GM12878 (cell line): ENCODE results near the gene RFTN2. TPM values are rescaled to one million over a fixed set of nuclear protein-coding genes. Genes with fewer than 3 reads are reported as not detected.

Source experiments
- ATAC-seq: fragments of 200-7000 bp; cut with Tn5 transposase; 3 replicates; pipeline ENCODE4 v1.9.1; 2020; ENCODE audit warnings: mild to moderate bottlenecking, moderate library complexity
- BruUV-seq: library from RNA; stranded (reverse); fragments of 400-500 nt; replicated peaks from 2 replicates; lab custom pipeline; 2021; lab: Mats Ljungman, UMichigan
- CTCF ChIA-PET: fragments of 300-600 bp; sonication (Branson Sonifier 250); formaldehyde crosslinking; extraction: SDS; loops from one replicate; lab custom pipeline; 2021; ENCODE audit warnings: inconsistent platforms; lab: Yijun Ruan, JAX
- POLR2A ChIA-PET: fragments of 350-600 bp; formaldehyde crosslinking; extraction: SDS; loops from one replicate; lab custom pipeline; 2021; ENCODE audit warnings: inconsistent platforms; lab: Charles Lee
- RAD21 ChIA-PET: fragments of 300-600 bp; sonication (Branson Sonifier 250); formaldehyde crosslinking; loops from one replicate; lab custom pipeline; 2023; ENCODE audit warnings: antibody characterized with exemption; ENCODE audit not compliant: unreplicated experiment; lab: Charles Lee
- SMC1A ChIA-PET: fragments of 300-600 bp; sonication (Branson Sonifier 250); formaldehyde crosslinking; loops from one replicate; lab custom pipeline; 2023; ENCODE audit not compliant: unreplicated experiment, uncharacterized antibody; lab: Charles Lee
- DNase-seq: peaks from one replicate; pipeline ENCODE4 v3.0.0-alpha.2; 2011; ENCODE audit warnings: low read depth, low spot score
- FAIRE-seq: peaks from 3 replicates; lab custom pipeline; 2011; peaks lifted over from hg19 to GRCh38; lab: Jason Lieb, UNC
- H2AFZ ChIP-seq: 2 replicates; pipeline ENCODE4 v1.6.0; 2011; ENCODE audit warnings: low read depth, low read length, control low read depth; ENCODE audit not compliant: control insufficient read depth
- H3K27ac ChIP-seq: 2 replicates; pipeline ENCODE4 v1.5.1; 2011; ENCODE audit warnings: control low read depth; ENCODE audit not compliant: control insufficient read depth, insufficient read depth
- H3K27me3 ChIP-seq, 2 experiments: replicated peaks in 1 of 2; 2 replicates each; pipeline versions ENCODE4 v1.6.0 to v1.6.1; 2011; ENCODE audit warnings: low read length in 1 of 2; ENCODE audit not compliant: control insufficient read depth in 2 of 2, insufficient read depth in 2 of 2
- H3K36me3 ChIP-seq, 2 experiments: 2 replicates each; pipeline ENCODE4 v1.5.1; 2011; ENCODE audit warnings: low read length in 1 of 2; ENCODE audit not compliant: control insufficient read depth in 2 of 2, insufficient read depth in 2 of 2
- H3K4me1 ChIP-seq: 2 replicates; pipeline ENCODE4 v1.6.1; 2011; ENCODE audit warnings: mild to moderate bottlenecking, low read length, moderate library complexity, mixed read lengths; ENCODE audit not compliant: control insufficient read depth, insufficient read depth
- H3K4me2 ChIP-seq: 2 replicates; pipeline ENCODE4 v1.6.0; 2011; ENCODE audit warnings: control low read depth; ENCODE audit not compliant: control insufficient read depth, insufficient read depth
- H3K4me3 ChIP-seq: fragments of 200-600 bp; sonication (generic); 2 replicates; pipeline ENCODE4 v1.5.1; 2016
- H3K79me2 ChIP-seq: 2 replicates; pipeline ENCODE4 v1.6.0; 2011; ENCODE audit warnings: low read length; ENCODE audit not compliant: control insufficient read depth, insufficient read depth
- H3K9ac ChIP-seq: 2 replicates; pipeline ENCODE4 v1.8.0; 2011; ENCODE audit warnings: low read length, control low read depth, mixed read lengths; ENCODE audit not compliant: control insufficient read depth, insufficient read depth
- H3K9me3 ChIP-seq: replicated peaks from 3 replicates; pipeline ENCODE4 v1.5.1; 2011; ENCODE audit warnings: mild to moderate bottlenecking, low read length; ENCODE audit not compliant: control insufficient read depth, insufficient read depth
- H4K20me1 ChIP-seq: 2 replicates; pipeline ENCODE4 v1.6.0; 2011; ENCODE audit not compliant: control insufficient read depth, insufficient read depth
- ETV6 ChIP-seq, 2 experiments: fragments of 450-650 bp in 1 of 2; IDR thresholded peaks in 1 of 2; conservative IDR thresholded peaks in 1 of 2; 2 replicates each; pipeline ENCODE4 v1.6.1; 2014; ENCODE audit warnings: antibody characterized with exemption in 1 of 2, borderline replicate concordance in 1 of 2, low read depth in 1 of 2, mild to moderate bottlenecking in 1 of 2, moderate library complexity in 1 of 2
- IKZF2 ChIP-seq, 2 experiments: fragments of 450-650 bp; IDR thresholded peaks; 2 replicates each; pipeline ENCODE4 v1.6.1; 2017; ENCODE audit warnings: mild to moderate bottlenecking in 2 of 2, moderate library complexity in 2 of 2
- MXI1 ChIP-seq: fragments of 150-350 bp; IDR thresholded peaks from 2 replicates; pipeline ENCODE4 v1.6.1; 2011; ENCODE audit warnings: low read depth, mild to moderate bottlenecking, inconsistent platforms, low read length, improper control_type of control experiment
- RAD21 ChIP-seq: IDR thresholded peaks from 2 replicates; pipeline ENCODE4 v1.6.1; 2011; ENCODE audit warnings: mild to moderate bottlenecking, low read depth, low read length, moderate library complexity; ENCODE audit not compliant: insufficient read depth
- RB1 ChIP-seq: fragments of 450-650 bp; formaldehyde crosslinking; IDR thresholded peaks from 2 replicates; pipeline ENCODE4 v1.6.1; 2017; ENCODE audit warnings: mild to moderate bottlenecking, borderline replicate concordance
- SMC3 ChIP-seq: IDR thresholded peaks from 2 replicates; pipeline ENCODE4 v1.6.1; 2011; ENCODE audit warnings: low read length, improper control_type of control experiment, borderline replicate concordance
- WGBS: methylation state at CpG from one replicate; pipeline ENCODE4 v1.1.6; 2016; ENCODE audit warnings: low lambda C conversion rate; ENCODE audit not compliant: insufficient replicate concordance, insufficient coverage; ENCODE audit errors: missing lambda C conversion rate; 5-methylcytosine and 5-hydroxymethylcytosine counted together
- in situ Hi-C: fragments of 300-500 bp; cut with MboI; formaldehyde crosslinking; loops from 9 replicates; pipeline ENCODE4 v1.14.3; 2018; ENCODE audit warnings: mixed read lengths
- intact Hi-C: fragments of 100-400 bp; cut with micrococcal nuclease; formaldehyde crosslinking; loops from one replicate; pipeline ENCODE4 v1.14.2; 2022; ENCODE audit not compliant: unreplicated experiment
- polyA plus RNA-seq, 11 experiments: library from polyadenylated mRNA; depleted of rRNA in 4 of 11; unstranded in 6 of 11; stranded (reverse) in 5 of 11; fragments of >200 nt; fragmentation: Nextera tagmentation in 4 of 11; fragmentation: Illumina TruSeq in 1 of 11; extraction: Ambion mirVana in 4 of 11; extraction: Trizol in 1 of 11; gene quantifications; 1 replicate in 1 of 11; 2 replicates in 10 of 11; pipeline versions ENCODE4 v1.2.1 to v1.2.3, GENCODE V29; 2011 to 2016; ENCODE audit warnings: inconsistent platforms in 2 of 11, missing spikeins in 2 of 11, low read depth in 1 of 11
- total RNA-seq, 4 experiments: library from RNA; depleted of rRNA in 3 of 4; stranded (reverse); fragments of >200 nt in 3 of 4; fragmentation: Illumina TruSeq in 1 of 4; extraction: Trizol in 1 of 4; gene quantifications; 2 replicates each; pipeline versions ENCODE4 v1.2.1 to v1.2.3, GENCODE V29; 2013 to 2021
- TF ChIP-seq, protein P1 (sequence below), 3 experiments: IDR thresholded peaks in 2 of 3; conservative IDR thresholded peaks in 1 of 3; 2 replicates each; pipeline ENCODE4 v1.5.1; 2011; ENCODE audit warnings: low read depth in 3 of 3, low read length in 3 of 3, mild to moderate bottlenecking in 3 of 3, control low read depth in 2 of 3, moderate library complexity in 2 of 3, inconsistent platforms in 1 of 3, mixed read lengths in 1 of 3; ENCODE audit not compliant: control insufficient read depth in 2 of 3, insufficient read depth in 1 of 3; ENCODE audit errors: extremely low read depth in 1 of 3
- TF ChIP-seq, protein P2 (sequence below): fragments of 450-650 bp; IDR thresholded peaks from 2 replicates; pipeline ENCODE4 v1.6.1; 2017; ENCODE audit warnings: mild to moderate bottlenecking, low read depth, inconsistent platforms; ENCODE audit not compliant: poor library complexity, severe bottlenecking

RFTN2 gene
- total and polyA plus RNA-seq, 10 of the 15 experiments (the other 5 are each of a cell fraction or from before 2014, with no cell fraction given) = 0.09 to 0.23 TPM; not detected in 8

DNA sequence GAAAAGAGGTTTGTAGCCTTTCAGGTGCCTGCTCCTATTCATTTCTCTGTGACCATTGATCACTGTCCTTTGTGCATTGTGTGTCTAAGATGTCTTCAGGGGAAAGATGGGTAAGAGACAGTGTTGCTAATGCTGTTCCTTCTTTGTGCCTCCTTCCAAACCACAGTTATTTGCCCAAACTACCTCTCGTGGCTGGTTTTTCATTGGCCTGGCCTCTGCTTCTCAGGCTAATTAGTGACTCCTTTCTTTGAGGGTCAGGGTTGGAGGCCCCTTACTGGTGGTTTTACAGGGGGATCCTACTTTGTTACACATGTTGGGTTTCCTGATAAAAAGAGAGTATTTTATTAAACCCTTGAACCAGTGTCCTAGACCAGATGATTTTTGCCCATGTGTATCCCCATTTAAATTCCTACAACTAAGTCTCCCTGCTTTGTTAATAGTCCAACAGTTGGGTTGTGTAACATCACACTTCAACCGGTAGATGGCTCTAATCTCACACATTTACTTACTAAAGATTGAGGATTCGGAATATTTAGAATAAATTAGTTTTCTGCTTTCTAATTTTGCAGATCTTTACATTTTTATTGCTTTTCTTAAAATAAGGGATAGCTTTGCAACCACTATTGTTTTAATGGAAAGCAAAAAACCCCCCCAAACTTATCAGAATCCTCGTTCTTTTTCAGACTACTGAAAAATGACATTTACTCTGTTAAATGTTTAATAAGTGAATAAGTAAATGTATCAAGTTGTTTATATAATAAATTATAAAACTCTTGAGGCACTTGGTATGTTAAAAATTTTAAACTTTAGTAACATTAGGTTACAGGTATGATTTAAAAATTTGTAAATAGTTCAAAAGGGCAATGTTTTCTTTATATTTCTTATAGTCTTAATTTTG lies 32.2 kb upstream of the RFTN2 start:
- ChIA-PET RAD21 (interaction anchor here (0.9 to 3.1 kb wide), 5 partner anchors 9 to 209 kb away, joined by 3 to 22 read pairs (median 4); partner anchors contain the start of genes HSPD1, HSPE1 and MOB4), SMC1A (interaction anchor here (0.6 to 8.9 kb wide), 9 partner anchors 60 to 589 kb away, joined by 3 to 58 read pairs (median 4); partner anchors contain the start of genes HSPD1 and HSPE1), POLR2A (interaction anchor here (1.0 to 1.9 kb wide), 2 partner anchors 71 to 580 kb away, joined by 3 to 5 read pairs; no protein-coding TSS in a partner anchor), CTCF (interaction anchor here (0.6 to 4.5 kb wide), 13 partner anchors 8 to 589 kb away, joined by 3 to 60 read pairs (median 3); no protein-coding TSS in a partner anchor)
- Histone ChIP-seq H3K9me3 (no peaks in the 10 kb centered on the region), H3K79me2 (peaks cover 61% of the 10 kb centered on the region), H3K4me2 (peak overlapping the region; percentile 79), H2AFZ (no peak overlapping the region), H3K27ac (no peak overlapping the region; the same call in 1 of the 2 replicates), H3K4me1 (peaks cover 14% of the 10 kb centered on the region), H3K4me3 (peak overlapping the region; percentile 81), H3K36me3 (peaks cover 0 to 9% of the 10 kb centered on the region in 2 experiments; a peak in 2 of 4 replicates), H3K9ac (peak overlapping the region; percentile 82), H4K20me1 (no peaks in the 10 kb centered on the region; the same call in 1 of the 2 replicates), H3K27me3 (no peaks in the 10 kb centered on the region)
- TF ChIP-seq MXI1 (peak; percentile 42; the same call in 1 of the 2 replicates), SMC3 (peak; percentile 62; the same call in 1 of the 2 replicates), RB1 (0 out of 2 replicates have a peak, but pooled peaks have one; percentile 37), RAD21 (peak; percentile 78), IKZF2 (IDR thresholded peaks at IDR 0.05) (no peak), ETV6 (conservative IDR thresholded peaks at IDR 0.05 in 1 of 2, IDR thresholded peaks at IDR 0.05 in 1 of 2; ENCODE audit: borderline replicate concordance in 1 of 2, low read depth in 1 of 2) (no peak)
- TF ChIP-seq, protein P1, sequence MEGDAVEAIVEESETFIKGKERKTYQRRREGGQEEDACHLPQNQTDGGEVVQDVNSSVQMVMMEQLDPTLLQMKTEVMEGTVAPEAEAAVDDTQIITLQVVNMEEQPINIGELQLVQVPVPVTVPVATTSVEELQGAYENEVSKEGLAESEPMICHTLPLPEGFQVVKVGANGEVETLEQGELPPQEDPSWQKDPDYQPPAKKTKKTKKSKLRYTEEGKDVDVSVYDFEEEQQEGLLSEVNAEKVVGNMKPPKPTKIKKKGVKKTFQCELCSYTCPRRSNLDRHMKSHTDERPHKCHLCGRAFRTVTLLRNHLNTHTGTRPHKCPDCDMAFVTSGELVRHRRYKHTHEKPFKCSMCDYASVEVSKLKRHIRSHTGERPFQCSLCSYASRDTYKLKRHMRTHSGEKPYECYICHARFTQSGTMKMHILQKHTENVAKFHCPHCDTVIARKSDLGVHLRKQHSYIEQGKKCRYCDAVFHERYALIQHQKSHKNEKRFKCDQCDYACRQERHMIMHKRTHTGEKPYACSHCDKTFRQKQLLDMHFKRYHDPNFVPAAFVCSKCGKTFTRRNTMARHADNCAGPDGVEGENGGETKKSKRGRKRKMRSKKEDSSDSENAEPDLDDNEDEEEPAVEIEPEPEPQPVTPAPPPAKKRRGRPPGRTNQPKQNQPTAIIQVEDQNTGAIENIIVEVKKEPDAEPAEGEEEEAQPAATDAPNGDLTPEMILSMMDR (IDR thresholded peaks at IDR 0.05 in 2 of 3, conservative IDR thresholded peaks at IDR 0.05 in 1 of 3; ENCODE audit: control insufficient read depth in 2 of 3, extremely low read depth in 1 of 3, insufficient read depth in 1 of 3, low read depth in 3 of 3, low read length in 3 of 3) = peak; percentile 61 to 69 (median 66)
- TF ChIP-seq, protein P2, sequence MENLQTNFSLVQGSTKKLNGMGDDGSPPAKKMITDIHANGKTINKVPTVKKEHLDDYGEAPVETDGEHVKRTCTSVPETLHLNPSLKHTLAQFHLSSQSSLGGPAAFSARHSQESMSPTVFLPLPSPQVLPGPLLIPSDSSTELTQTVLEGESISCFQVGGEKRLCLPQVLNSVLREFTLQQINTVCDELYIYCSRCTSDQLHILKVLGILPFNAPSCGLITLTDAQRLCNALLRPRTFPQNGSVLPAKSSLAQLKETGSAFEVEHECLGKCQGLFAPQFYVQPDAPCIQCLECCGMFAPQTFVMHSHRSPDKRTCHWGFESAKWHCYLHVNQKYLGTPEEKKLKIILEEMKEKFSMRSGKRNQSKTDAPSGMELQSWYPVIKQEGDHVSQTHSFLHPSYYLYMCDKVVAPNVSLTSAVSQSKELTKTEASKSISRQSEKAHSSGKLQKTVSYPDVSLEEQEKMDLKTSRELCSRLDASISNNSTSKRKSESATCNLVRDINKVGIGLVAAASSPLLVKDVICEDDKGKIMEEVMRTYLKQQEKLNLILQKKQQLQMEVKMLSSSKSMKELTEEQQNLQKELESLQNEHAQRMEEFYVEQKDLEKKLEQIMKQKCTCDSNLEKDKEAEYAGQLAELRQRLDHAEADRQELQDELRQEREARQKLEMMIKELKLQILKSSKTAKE = peak; percentile 48
- no peak for DNase-seq
- ATAC-seq = peak; percentile 7
- BruUV-seq = no TSS peak
- 12% methylated on average over 4 of the region's 4 CpGs for WGBS
- FAIRE-seq = no peak
- in situ Hi-C loops = loop anchor here (5.0 kb wide), 1 partner anchor 70 kb away; no protein-coding TSS in a partner anchor
- intact Hi-C loops = loop anchor here (1.0 to 5.0 kb wide), 4 partner anchors 70 to 255 kb away; partner anchors contain the start of genes COQ10B and MOB4
